ENCODE results near the gene GPR137B. TPM values are rescaled to one million over a fixed set of nuclear protein-coding genes. Genes with fewer than 3 reads are reported as not detected.
A peak's percentile ranks its signal among the peaks of the same experiment; 100 is the strongest.
"Not testable (repeated sequence)": the region's sequence is repeated elsewhere in the genome, so short reads cannot be mapped to it uniquely, and the experiment has no call there.

GPR137B gene, protein sequence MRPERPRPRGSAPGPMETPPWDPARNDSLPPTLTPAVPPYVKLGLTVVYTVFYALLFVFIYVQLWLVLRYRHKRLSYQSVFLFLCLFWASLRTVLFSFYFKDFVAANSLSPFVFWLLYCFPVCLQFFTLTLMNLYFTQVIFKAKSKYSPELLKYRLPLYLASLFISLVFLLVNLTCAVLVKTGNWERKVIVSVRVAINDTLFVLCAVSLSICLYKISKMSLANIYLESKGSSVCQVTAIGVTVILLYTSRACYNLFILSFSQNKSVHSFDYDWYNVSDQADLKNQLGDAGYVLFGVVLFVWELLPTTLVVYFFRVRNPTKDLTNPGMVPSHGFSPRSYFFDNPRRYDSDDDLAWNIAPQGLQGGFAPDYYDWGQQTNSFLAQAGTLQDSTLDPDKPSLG
- 0.37 and 4.2 TPM in 2 replicates for total RNA-seq (2014; rRNA removed; shearing (Covaris generic))

DNA sequence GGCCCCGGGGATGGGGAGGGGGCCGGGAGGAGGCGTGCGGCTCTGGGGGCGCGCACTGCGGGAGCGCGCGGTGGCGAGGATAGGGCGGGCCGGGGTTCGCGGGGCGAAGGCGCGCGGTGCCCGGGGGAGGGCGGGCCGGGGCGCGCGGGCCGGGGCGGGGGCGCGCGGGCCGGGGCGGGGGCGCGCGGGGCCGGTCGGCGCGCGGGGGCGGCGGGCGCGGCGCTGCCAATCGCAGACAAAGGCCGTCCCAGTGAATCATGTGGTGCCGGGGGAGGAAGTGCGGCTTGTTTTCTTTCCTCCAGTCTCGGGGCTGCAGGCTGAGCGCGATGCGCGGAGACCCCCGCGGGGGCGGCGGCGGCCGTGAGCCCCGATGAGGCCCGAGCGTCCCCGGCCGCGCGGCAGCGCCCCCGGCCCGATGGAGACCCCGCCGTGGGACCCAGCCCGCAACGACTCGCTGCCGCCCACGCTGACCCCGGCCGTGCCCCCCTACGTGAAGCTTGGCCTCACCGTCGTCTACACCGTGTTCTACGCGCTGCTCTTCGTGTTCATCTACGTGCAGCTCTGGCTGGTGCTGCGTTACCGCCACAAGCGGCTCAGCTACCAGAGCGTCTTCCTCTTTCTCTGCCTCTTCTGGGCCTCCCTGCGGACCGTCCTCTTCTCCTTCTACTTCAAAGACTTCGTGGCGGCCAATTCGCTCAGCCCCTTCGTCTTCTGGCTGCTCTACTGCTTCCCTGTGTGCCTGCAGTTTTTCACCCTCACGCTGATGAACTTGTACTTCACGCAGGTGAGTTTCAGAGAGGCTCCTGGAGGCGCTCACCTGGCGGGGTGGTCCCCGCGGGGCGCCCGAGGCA, at the start of gene GPR137B:
GPR137B (plus strand) TSS at position 287 of the 851 bp plus-strand sequence; CDS start at position 371, 84 bp downstream.
- peak; percentile 55 for DNase-seq (ENCODE audit: low spot score)
- in situ Hi-C loops (cut with HindIII; ENCODE audit: low sequenced_read_pairs), result no loop called here

DNA sequence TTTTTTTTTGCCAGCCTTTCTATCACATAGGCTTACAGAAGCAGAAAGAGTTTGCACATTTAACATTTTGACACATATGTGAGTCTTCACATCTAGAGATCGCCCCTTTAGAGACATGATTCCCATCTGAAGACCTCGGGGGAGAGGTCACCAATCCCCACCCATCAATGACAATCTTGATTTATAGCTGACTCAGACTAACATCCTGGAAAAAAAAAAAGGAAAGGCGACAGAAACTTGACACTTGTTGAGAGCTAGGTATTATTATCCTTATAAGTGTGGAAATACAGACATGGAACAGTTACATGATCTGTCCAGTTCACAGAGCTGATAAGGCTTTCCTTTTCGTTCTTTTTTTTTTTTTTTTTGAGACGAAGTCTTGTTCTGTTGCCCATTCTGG, 49.4 kb upstream of the GPR137B start:
- in situ Hi-C loops (cut with HindIII; ENCODE audit: low sequenced_read_pairs), result no loop called here
- DNase-seq (ENCODE audit: low spot score), result no peak

DNA sequence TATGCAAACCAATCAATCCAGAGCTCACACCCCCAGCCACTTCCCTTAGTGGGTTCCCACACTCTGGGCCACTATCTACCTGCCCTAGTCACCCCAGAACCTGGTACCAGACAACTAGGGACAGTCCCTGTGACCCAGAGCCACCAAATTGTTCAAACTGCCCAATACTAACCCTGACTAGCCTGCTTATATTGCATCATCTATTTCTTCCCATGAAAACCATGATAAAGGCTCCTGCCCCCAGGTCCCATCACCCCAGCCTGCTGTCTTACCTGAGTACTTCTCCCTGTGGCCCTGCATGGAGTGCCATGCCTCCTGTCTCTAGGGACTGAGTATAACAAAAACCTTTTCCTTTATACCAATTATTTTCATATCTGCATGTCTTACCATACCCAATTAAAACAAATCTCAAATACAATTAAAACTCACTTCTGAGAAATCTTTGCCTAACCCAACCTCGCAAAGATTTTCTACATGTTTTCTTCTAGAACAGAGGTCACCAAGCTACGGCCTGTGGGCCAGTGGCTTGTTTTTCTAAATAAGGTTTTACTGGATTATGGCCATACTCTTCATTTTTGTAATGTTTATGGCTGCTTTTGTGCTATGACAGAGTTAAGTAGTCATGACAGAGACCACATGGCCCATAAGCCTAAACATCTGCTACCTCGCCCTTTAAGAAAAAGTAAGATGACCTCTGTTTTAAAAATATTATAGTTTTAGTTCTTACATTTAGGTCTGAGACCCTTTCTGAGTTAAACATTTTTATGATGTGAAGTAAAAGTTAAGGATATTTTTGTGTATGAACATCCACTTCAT, 46.4 kb upstream of the GPR137B start:
- DNase-seq (ENCODE audit: low spot score), result no peak
- in situ Hi-C loops (cut with HindIII; ENCODE audit: low sequenced_read_pairs), result no loop called here

DNA sequence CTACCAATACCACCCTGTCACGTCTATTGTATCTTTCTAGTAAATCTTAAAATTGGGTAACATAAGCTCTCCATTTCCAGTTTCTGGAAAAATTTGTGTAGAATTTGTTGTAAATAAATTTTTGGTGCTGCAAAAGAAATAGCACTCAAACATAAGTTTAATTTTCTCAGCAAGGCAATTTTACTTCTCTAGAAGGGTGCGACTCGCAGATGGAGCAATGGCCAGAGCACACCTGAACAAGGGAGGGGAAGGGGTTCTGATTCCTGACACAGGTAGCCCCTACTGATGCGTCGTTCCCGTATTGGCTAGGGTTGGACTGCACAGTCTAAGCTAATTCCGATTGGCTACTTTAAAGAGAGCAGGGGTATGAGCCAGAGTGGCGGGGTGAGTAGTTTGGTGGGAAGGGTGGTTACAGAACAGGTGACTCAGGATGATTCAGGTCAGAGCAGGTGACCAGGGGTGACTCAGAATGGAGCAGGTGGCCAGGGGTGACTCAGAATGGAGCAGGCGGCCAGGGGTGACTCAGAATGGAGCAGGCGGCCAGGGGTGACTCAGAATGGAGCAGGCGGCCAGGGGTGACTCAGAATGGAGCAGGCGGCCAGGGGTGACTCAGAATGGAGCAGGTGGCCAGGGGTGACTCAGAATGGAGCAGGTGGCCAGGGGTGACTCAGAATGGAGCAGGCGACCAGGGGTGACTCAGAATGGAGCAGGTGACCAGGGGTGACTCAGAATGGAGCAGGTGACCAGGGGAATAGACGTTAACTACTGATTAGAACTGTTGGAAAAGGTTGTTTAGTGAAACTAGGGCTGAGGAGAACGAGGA, 45.5 kb upstream of the GPR137B start:
- peak; percentile 10 for DNase-seq (ENCODE audit: low spot score)
- in situ Hi-C loops (cut with HindIII; ENCODE audit: low sequenced_read_pairs), result not testable (repeated sequence)

DNA sequence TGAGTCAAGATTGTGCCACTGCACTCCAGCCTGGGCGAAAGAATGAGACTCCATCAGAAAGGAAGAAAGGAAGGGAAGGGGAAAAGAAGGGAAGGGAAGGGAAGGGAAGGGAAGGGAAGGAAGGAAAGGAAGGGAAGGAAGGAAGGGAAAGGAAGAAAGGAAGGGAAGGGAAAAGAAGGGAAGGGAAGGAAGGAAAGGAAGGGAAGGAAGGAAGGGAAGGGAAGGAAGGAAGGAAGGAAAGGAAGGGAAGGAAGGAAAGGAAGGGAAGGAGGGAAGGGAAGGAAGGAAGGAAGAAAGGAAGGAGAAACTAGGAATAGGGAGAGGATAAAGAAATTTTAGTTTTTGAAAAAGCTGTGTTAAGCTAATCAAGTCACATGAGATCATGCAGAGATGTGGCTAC, 44.1 kb upstream of the GPR137B start:
- no peak for DNase-seq (ENCODE audit: low spot score)
- in situ Hi-C loops (cut with HindIII; ENCODE audit: low sequenced_read_pairs), result no loop called here

DNA sequence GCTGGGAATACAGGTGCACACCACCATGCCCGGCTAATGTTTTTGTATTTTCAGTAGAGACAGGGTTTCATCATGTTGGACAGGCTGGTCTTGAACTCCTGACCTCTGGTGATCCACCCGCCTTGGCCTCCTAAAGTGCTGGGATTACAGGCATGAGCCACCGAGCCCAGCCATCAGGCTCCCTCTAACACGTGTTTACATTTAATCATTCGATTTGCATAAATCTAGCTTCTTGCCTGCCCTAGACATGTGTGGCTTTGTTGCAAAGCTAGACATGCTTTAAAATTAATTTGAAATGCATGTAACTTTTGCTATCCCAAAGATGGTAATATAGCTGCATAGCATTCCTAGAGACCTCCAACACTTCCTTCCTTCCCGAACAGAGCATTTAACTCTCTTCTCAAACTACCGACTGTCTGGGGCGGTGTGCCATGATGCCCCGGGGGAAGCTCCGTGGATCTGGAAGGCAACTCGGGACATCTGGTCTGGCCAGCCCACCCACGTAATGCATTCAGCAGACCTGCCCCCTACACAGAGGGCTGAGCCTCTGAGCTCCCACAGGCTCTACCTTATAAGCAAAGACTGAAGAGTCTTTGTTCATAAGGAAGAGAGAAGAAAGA, 42.9 kb upstream of the GPR137B start:
- no peak for DNase-seq (ENCODE audit: low spot score)
- in situ Hi-C loops (cut with HindIII; ENCODE audit: low sequenced_read_pairs), result no loop called here

DNA sequence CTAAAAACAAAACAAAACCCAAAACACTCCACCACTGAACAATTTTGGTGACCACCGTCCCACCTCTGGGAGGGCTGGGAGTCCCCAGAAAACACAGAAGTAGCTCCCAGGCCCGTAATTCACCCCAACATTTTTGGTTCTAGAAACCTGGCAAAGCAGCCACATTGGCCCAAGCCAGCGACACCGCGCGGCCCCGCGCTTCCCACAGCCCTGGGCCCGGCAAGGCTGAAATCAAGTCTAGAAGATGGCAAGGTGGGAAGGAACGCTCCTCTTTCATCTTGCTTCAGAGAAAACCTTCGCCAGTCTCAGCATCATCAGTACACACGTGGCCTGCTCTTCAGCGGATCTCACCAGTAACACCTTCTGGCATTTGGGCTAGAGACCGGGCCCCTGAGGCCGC, 41.5 kb upstream of the GPR137B start:
- in situ Hi-C loops (cut with HindIII; ENCODE audit: low sequenced_read_pairs), result loop anchor here (25.0 kb wide), 1 partner anchor 387 kb away; no protein-coding TSS in a partner anchor
- DNase-seq (ENCODE audit: low spot score), result no peak

DNA sequence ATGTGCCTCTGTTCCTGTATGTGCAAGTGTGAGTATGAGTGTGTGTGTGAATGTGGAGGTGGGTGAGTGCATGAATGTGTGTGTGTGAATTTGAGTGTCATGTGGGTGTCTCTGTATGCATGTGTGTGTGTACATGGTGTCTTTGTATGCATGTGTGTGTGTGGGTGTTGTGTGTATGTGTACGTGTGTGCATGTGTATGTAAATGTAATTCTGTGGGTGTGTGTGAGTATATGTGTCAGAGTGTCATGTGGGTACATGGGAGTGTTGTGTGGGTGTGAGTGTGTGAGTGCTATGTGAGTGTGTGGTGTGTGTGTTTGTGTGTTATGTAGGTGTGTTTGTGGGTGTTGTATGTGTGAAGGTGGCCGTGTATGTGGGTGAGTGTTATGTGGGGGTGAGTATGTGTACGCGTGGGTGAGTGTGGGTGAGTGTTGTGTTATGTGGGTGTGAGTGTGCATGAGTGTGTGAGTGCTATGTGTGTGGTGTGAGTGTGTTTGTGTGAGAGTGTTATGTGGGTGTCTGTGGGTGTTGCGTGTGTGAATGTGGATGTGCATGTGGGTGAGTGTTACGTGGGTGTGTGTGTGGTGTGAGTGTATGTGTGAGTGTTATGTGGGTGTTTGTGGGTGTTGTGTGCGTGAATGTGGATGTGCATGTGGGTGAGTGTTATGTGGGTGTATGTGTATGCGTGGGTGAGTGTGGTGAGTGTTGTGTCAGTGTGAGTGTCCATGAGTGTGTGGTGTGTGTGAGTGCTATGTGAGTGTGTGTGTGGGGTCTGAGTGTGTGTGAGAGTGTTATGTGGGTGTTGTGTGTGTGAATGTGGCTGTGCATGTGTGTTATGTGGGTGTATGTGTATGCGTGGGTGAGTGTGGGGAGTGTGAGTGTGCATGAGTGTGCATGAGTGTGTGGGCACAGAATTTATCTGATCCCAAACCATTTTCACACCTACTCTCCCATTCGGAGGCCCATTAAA, 40.8 kb upstream of the GPR137B start:
- no peak for DNase-seq (ENCODE audit: low spot score)
- in situ Hi-C loops (cut with HindIII; ENCODE audit: low sequenced_read_pairs), result loop anchor here (25.0 kb wide), 1 partner anchor 386 kb away; no protein-coding TSS in a partner anchor

DNA sequence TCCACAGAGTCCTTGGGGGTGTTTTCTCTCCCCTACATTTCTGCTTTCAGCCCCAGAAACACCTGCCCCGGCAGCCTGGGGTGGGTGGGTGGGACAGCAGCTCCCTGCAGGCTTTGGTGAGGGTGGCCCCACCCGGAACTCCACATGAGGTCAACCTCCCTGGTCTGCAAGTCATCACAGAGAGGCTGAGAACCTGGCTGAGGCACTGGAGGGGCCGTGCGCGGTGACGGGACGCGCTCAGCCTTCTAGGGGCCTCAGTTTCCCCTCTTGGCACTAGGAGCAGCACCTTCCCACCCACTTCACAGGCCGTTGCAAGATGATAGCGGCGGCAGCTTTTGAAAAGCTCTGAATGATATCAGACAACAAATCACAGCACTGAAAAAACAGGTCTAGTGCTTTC, 39.7 kb upstream of the GPR137B start:
- DNase-seq (ENCODE audit: low spot score), result no peak
- in situ Hi-C loops (cut with HindIII; ENCODE audit: low sequenced_read_pairs), result loop anchor here (25.0 kb wide), 1 partner anchor 385 kb away; no protein-coding TSS in a partner anchor

DNA sequence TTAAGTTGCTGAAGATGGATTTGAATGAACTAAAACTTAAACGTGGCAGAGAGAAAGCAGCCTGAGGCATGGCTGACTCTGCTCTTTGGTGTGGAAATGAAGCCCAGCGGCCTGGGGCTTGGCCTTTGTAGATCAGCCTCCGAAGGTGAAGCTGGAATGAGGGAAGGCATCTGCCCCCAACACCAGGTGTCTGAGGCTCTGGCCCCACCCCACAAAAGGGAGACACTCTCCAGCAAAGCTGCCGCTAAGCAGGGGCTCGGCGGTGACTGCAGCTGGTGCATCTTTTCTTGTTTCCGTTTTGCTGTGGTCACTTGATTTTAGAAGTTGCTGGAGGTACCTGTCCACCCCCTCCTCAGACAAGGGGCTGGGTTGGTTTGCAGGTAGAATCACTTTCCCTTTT, 39.3 kb upstream of the GPR137B start:
- no peak for DNase-seq (ENCODE audit: low spot score)
- in situ Hi-C loops (cut with HindIII; ENCODE audit: low sequenced_read_pairs), result loop anchor here (25.0 kb wide), 1 partner anchor 384 kb away; no protein-coding TSS in a partner anchor

DNA sequence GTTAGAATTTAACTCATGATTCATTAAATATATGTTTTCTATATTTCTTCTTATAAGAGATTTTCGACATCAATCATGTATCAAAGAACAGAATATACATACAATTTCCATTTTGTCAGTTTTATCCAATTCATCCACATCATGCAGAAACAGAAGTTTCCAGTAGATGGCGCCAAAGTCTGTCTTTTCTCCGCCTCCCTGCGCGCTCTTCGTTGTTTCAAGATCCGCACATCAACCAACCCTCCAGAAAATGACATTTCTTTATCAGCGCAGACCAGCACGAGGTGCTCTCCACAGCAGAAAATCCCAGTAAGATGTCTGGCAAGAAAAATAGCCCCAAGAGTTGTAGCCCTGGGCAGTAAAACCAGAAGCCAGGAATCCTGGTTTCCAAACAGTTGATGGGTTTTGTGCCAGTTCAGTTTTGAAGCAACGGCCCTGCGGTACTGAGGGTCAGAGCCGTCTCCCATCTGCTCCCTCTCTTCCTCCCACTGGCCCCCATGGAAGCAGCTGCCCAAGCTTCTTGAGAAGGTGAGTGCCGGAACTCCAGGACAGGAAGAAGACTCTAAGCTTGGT, 38.6 kb upstream of the GPR137B start:
- DNase-seq (ENCODE audit: low spot score), result peak; percentile 76
- in situ Hi-C loops (cut with HindIII; ENCODE audit: low sequenced_read_pairs), result loop anchor here (25.0 kb wide), 1 partner anchor 384 kb away; no protein-coding TSS in a partner anchor

DNA sequence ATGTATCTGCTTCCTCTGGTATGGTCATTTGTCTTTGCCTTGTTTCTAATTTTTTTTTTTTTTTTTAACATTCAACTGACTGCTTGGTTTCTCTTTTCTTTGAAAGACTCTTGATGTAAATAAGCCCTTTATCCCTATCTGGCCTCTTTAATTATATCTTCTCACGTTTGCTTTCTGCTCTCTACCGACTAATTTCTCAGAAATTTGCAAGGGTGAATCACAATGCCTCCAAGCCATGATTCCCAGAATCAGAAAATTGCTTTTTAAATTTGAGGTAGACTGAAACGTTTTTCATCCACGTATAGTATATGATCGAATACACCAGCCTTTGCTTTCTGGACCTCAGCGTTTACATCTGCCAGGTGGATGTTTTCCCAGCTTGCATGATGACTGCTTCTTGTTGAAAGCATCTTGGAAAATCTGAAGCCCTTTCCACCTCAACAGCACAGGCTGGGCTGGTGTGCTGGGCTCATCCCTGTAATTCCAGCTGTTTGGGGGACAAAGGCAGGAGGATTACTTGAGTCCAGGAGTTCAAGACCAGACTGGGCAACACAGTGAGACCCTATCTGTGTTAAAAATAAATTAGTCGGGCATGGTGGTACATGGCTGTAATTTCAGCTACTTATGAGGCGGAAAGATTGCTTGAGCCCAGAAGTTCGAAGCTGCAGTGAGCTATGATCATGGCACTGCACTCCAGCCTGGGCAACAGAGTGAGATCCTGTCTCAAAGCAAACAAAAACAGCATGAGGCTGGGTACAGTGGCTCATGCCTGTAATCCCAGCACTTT, 35.0 kb upstream of the GPR137B start:
- in situ Hi-C loops (cut with HindIII; ENCODE audit: low sequenced_read_pairs), result loop anchor here (25.0 kb wide), 1 partner anchor 380 kb away; no protein-coding TSS in a partner anchor
- no peak for DNase-seq (ENCODE audit: low spot score)

DNA sequence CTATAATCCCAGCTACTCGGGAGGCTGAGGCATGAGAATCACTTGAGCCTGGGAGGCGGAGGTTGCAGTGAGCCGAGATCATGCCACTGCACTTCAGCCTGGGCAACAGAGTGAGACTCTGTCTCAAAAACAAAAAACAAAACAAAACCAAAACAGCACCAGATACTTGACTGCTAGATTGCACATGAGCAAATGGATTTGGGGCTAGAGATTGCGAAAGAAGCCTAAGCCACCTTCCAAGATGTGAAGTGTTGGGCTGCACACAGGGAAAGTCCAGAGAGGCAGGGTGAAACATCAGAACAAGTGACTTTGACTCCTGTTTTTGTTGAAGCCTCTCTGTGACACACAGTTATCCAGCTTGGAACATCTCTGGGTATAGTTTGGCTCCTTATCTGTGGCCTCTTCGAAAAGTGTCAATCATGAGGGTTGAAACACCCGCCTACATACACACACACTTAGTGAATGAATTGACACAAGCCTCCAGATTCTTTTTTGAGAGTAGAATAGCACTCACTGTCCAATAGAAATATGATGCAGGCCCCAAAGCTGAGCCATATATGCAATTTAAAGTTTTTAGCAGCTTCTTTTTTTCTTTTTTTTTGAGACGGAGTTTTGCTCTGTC, 34.2 kb upstream of the GPR137B start:
- DNase-seq (ENCODE audit: low spot score), result no peak
- in situ Hi-C loops (cut with HindIII; ENCODE audit: low sequenced_read_pairs), result loop anchor here (25.0 kb wide), 1 partner anchor 379 kb away; no protein-coding TSS in a partner anchor

DNA sequence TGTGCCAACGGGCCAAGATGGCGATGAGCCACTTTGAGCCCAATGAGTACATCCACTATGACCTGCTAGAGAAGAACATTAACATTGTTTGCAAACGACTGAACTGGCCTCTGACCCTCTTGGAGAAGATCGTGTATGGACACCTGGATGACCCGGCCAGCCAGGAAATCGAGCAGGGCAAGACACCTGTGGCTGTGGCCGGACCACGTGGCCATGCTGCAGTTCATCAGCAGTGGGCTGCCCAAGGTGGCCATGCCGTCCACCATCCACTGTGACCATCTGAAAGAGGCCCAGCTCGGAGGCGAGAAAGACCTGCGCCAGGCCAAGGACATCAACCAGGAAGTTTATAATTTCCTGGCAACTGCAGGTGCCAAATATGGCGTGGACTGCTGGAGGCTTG, 32.2 kb upstream of the GPR137B start:
- in situ Hi-C loops (cut with HindIII; ENCODE audit: low sequenced_read_pairs), result loop anchor here (25.0 kb wide), 1 partner anchor 377 kb away; no protein-coding TSS in a partner anchor
- no peak for DNase-seq (ENCODE audit: low spot score)
